ENCODE measurements around the gene DIO3. TPM values are rescaled to one million over a fixed set of nuclear protein-coding genes. Genes with fewer than 3 reads are reported as not detected.
"Not testable (repeated sequence)": the region's sequence is repeated elsewhere in the genome, so short reads cannot be mapped to it uniquely, and the experiment has no call there.

Gene DIO3
- total and polyA plus RNA-seq, 2 donors (not counting 1 experiment from before 2014, with no cell fraction given): not detected

DNA sequence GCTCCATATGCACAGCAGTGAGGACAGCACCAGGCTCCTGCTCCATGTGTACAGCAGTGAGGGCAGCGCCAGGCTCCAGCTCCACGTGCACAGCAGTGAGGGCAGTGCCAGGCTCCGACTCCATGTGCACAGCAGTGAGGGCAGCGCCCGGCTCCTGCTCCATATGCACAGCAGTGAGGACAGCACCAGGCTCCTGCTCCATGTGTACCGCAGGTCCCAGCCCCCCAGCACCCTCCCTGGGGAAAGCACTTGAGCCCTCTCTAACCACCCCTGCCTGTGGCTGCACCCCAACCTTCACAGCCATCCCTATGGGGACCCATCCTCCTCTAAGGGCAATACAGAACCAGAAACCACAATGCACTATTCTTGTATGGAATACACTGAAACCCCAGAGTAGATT, 11.2 kb downstream of the DIO3 start:
- ATAC-seq (ENCODE audit: low read depth); intact Hi-C loops (cut with micrococcal nuclease); CTCF ChIA-PET; POLR2A ChIA-PET; H4K20me1 ChIP-seq (ENCODE audit: control insufficient read depth, insufficient read depth, low read length, poor library complexity, severe bottlenecking); H2AFZ ChIP-seq (ENCODE audit: insufficient read depth, low read depth, low read length, poor library complexity, severe bottlenecking); H3K27ac ChIP-seq (ENCODE audit: low read length in 2 of 2); H3K27me3 ChIP-seq (replicated peaks in 1 of 4; ENCODE audit: control extremely low read depth in 1 of 4, control insufficient read depth in 3 of 4, insufficient read depth in 4 of 4, low read length in 3 of 4); DNase-seq; H3K4me2 ChIP-seq (replicated peaks; ENCODE audit: low read depth, low read length, poor library complexity, severe bottlenecking); H3K9ac ChIP-seq (ENCODE audit: low read length); H3K4me3 ChIP-seq (ENCODE audit: control extremely low read depth in 1 of 5, extremely low read depth in 1 of 5, insufficient read depth in 1 of 5, low read depth in 2 of 5, low read length in 4 of 5); H3K9me3 Mint-ChIP-seq (ENCODE audit: insufficient read depth); H3K4me1 ChIP-seq (ENCODE audit: control insufficient read depth in 2 of 2, insufficient read depth in 2 of 2, low read length in 2 of 2); H3K79me2 ChIP-seq (ENCODE audit: control insufficient read depth, insufficient read depth, low read length); H3K9me3 ChIP-seq (ENCODE audit: control extremely low read depth in 1 of 3, control insufficient read depth in 2 of 3, insufficient read depth in 1 of 3, low read length in 2 of 3); H3K36me3 ChIP-seq (replicated peaks in 1 of 2; ENCODE audit: control extremely low read depth in 1 of 2, control insufficient read depth in 1 of 2, extremely low read depth in 1 of 2, insufficient read depth in 2 of 2, low read length in 1 of 2); H3K4me1 Mint-ChIP-seq; H3K4me3 Mint-ChIP-seq; H3K27ac Mint-ChIP-seq: not testable (repeated sequence)
- H3K27me3 Mint-ChIP-seq: peaks cover 38% of the 10 kb centered on the region
- 92% methylated on average over 6 of the region's 6 CpGs for WGBS (ENCODE audit: insufficient coverage)

DNA sequence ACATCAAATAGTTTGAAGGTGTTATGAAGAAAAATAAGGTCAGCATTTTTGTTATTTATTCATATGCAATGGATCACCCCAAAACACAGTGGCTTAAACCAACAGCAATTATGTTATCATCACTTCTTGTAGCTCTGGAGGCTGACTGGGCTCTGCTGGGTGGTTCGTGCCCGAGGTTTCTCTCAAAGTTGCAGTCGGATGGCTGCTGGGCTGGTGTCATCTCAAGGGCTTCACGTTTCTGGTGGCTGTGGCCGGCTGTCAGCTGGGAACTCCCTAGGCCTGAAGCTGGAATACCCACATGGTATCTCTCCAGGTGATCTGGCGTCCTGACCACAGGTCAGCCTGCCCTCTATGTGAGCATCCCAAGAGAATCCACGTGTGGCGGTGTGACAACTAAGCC, 12.0 kb downstream of the DIO3 start:
- H3K27ac ChIP-seq (ENCODE audit: low read length in 2 of 2): no peak overlapping the region
- no peaks in the 10 kb centered on the region for H4K20me1 ChIP-seq (ENCODE audit: control insufficient read depth, insufficient read depth, low read length, poor library complexity, severe bottlenecking)
- no peaks in the 10 kb centered on the region for H3K4me1 ChIP-seq (ENCODE audit: control insufficient read depth in 2 of 2, insufficient read depth in 2 of 2, low read length in 2 of 2)
- CTCF ChIA-PET: no interaction called here
- no peak for ATAC-seq (ENCODE audit: low read depth)
- no peak overlapping the region for H3K4me3 Mint-ChIP-seq
- peaks cover 31% of the 10 kb centered on the region for H3K27me3 Mint-ChIP-seq
- no peak overlapping the region for H3K9ac ChIP-seq (ENCODE audit: low read length)
- H3K9me3 ChIP-seq (ENCODE audit: control extremely low read depth in 1 of 3, control insufficient read depth in 2 of 3, insufficient read depth in 1 of 3, low read length in 2 of 3): no peaks in the 10 kb centered on the region
- peaks cover 0 to 5% (median 0%) of the 10 kb centered on the region in 4 experiments for H3K27me3 ChIP-seq (replicated peaks in 1 of 4; ENCODE audit: control extremely low read depth in 1 of 4, control insufficient read depth in 3 of 4, insufficient read depth in 4 of 4, low read length in 3 of 4)
- WGBS (ENCODE audit: insufficient coverage): 91% methylated on average over 7 of the region's 8 CpGs
- POLR2A ChIA-PET: no interaction called here
- no peaks in the 10 kb centered on the region for H3K4me1 Mint-ChIP-seq
- no peak overlapping the region for H3K27ac Mint-ChIP-seq
- H3K79me2 ChIP-seq (ENCODE audit: control insufficient read depth, insufficient read depth, low read length): no peaks in the 10 kb centered on the region
- DNase-seq: no peak
- intact Hi-C loops (cut with micrococcal nuclease): no loop called here
- no peaks in the 10 kb centered on the region for H3K9me3 Mint-ChIP-seq (ENCODE audit: insufficient read depth)
- H3K36me3 ChIP-seq (replicated peaks in 1 of 2; ENCODE audit: control extremely low read depth in 1 of 2, control insufficient read depth in 1 of 2, extremely low read depth in 1 of 2, insufficient read depth in 2 of 2, low read length in 1 of 2): no peaks in the 10 kb centered on the region
- H2AFZ ChIP-seq (ENCODE audit: insufficient read depth, low read depth, low read length, poor library complexity, severe bottlenecking): no peak overlapping the region
- TF ChIP-seq, protein P1, sequence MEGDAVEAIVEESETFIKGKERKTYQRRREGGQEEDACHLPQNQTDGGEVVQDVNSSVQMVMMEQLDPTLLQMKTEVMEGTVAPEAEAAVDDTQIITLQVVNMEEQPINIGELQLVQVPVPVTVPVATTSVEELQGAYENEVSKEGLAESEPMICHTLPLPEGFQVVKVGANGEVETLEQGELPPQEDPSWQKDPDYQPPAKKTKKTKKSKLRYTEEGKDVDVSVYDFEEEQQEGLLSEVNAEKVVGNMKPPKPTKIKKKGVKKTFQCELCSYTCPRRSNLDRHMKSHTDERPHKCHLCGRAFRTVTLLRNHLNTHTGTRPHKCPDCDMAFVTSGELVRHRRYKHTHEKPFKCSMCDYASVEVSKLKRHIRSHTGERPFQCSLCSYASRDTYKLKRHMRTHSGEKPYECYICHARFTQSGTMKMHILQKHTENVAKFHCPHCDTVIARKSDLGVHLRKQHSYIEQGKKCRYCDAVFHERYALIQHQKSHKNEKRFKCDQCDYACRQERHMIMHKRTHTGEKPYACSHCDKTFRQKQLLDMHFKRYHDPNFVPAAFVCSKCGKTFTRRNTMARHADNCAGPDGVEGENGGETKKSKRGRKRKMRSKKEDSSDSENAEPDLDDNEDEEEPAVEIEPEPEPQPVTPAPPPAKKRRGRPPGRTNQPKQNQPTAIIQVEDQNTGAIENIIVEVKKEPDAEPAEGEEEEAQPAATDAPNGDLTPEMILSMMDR (IDR thresholded peaks at IDR 0.05): no peak
- TF ChIP-seq EZH2 (IDR thresholded peaks at IDR 0.05; ENCODE audit: borderline replicate concordance, insufficient read depth, low read depth, low read length, poor library complexity, severe bottlenecking): no peak
- H3K4me2 ChIP-seq (replicated peaks; ENCODE audit: low read depth, low read length, poor library complexity, severe bottlenecking): no peak overlapping the region
- H3K4me3 ChIP-seq (ENCODE audit: control extremely low read depth in 1 of 5, extremely low read depth in 1 of 5, insufficient read depth in 1 of 5, low read depth in 2 of 5, low read length in 4 of 5): no peak overlapping the region
